GM21360 (cell line): ENCODE measurements around the gene INPP5B.
"Not testable (repeated sequence)": the region's sequence is repeated elsewhere in the genome, so short reads cannot be mapped to it uniquely, and the experiment has no call there.

ENCODE experiments used
- ATAC-seq: cut with Tn5 transposase; IDR thresholded peaks from one replicate; pipeline ENCODE4 v1.9.1; 2021; ENCODE audit warnings: mild to moderate bottlenecking, moderate library complexity; ENCODE audit not compliant: unreplicated experiment

Gene INPP5B

GRCh38 chr1:37948841-37949240, 2.0 kb upstream of the INPP5B start:
- no peak for ATAC-seq

GRCh38 chr1:37948166-37948565, 1.3 kb upstream of the INPP5B start:
- no peak for ATAC-seq

GRCh38 chr1:37947364-37947763, 511 bp upstream of the INPP5B start:
- no peak for ATAC-seq

GRCh38 chr1:37945743-37946702, 830 bp downstream of the INPP5B start:
- ATAC-seq: peak; percentile 4

- ATAC-seq: no peak
These were observed 1.6 kb downstream of the INPP5B start for GRCh38 chr1:37945251-37945650.

GRCh38 chr1:37944816-37945215, 2.0 kb downstream of the INPP5B start:
- ATAC-seq: no peak

GRCh38 chr1:37944086-37944763, 2.6 kb downstream of the INPP5B start:
- no peak for ATAC-seq

- no peak for ATAC-seq
These were observed 6.4 kb downstream of the INPP5B start for GRCh38 chr1:37940299-37940947.

GRCh38 chr1:37936760-37937159, 10.1 kb downstream of the INPP5B start:
- not testable (repeated sequence) for ATAC-seq

GRCh38 chr1:37932759-37933158, 14.1 kb downstream of the INPP5B start:
- ATAC-seq: no peak

- ATAC-seq: peak; percentile 84
These were observed 15.3 kb downstream of the INPP5B start for GRCh38 chr1:37931361-37932158.

- peak; percentile 2 for ATAC-seq
These were observed 15.8 kb downstream of the INPP5B start for GRCh38 chr1:37931102-37931360.

GRCh38 chr1:37930246-37931101, 16.4 kb downstream of the INPP5B start:
- ATAC-seq: no peak

GRCh38 chr1:37926038-37926924, 20.6 kb downstream of the INPP5B start:
- ATAC-seq: no peak

GRCh38 chr1:37925316-37925715, 21.5 kb downstream of the INPP5B start:
- no peak for ATAC-seq

GRCh38 chr1:37923551-37923889, 23.3 kb downstream of the INPP5B start:
- ATAC-seq: no peak

GRCh38 chr1:37922767-37923550, 23.9 kb downstream of the INPP5B start:
- peak; percentile 51 for ATAC-seq

GRCh38 chr1:37919277-37919676, 27.6 kb downstream of the INPP5B start:
- ATAC-seq: no peak
